NK-92 (cell line): ENCODE data around the gene OSBP2.
A peak's percentile ranks its signal among the peaks of the same experiment; 100 is the strongest.

Experiments
- DNase-seq: peaks from one replicate; lab custom pipeline; 2025; ENCODE audit not compliant: unreplicated experiment; lab: John Stamatoyannopoulos, UW

OSBP2 gene

GRCh38 chr22:30892731-30893221, 198.1 kb downstream of the OSBP2 start:
- DNase-seq: no peak

- DNase-seq: no peak
Measured at GRCh38 chr22:30893434-30894370, 199.0 kb downstream of the OSBP2 start.

GRCh38 chr22:30894371-30894740, 199.7 kb downstream of the OSBP2 start:
- DNase-seq: no peak

- no peak for DNase-seq
Measured at GRCh38 chr22:30902496-30903357, 208.1 kb downstream of the OSBP2 start.

GRCh38 chr22:30903876-30904460, 209.3 kb downstream of the OSBP2 start:
- no peak for DNase-seq

DNA sequence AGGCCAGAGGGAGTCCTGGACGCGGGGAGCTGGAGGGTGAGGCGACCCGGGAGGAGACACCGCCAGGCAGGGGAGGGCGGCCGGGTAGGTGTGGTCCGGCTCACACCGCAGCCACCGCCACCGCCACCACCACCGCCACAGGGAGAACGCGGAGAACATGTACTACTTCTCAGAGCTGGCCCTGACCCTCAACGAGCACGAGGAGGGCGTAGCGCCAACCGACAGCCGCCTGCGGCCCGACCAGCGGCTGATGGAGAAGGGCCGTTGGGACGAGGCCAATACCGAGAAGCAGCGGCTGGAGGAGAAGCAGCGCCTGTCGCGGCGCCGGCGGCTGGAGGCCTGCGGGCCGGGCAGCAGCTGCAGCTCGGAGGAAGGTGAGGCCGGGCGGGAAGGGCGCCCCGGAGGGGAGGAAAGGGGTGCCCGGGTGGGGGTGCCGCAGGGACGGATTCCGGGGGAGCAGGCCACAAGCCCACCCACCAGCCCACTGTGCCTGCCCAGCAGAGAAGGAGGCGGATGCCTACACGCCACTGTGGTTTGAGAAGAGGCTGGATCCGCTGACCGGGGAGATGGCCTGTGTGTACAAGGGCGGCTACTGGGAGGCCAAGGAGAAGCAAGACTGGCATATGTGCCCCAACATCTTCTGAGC, 211.1 kb downstream of the OSBP2 start:
- no peak for DNase-seq

DNA sequence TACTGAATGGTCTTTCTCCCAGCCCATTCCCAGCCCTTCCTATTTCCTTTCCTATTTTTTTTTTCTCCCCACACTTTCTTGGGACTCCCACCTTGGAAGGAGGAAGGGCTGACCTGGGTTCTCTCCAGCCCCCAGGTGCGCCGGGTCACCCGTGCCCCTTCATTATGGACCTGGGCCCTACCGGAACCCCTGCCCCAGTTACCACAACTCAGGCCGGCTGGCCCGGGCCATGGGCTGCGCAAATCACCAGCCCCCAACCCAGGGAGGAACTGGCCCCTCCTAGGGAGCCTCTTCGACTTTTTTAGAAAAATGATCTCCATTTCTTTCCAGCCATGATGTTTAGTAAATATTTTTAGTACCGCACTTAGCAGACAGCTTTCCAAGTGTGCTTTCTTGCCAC, 211.7 kb downstream of the OSBP2 start:
- DNase-seq: no peak

- no peak for DNase-seq
Measured at GRCh38 chr22:30906946-30907345, 212.3 kb downstream of the OSBP2 start.

- no peak for DNase-seq
Measured at GRCh38 chr22:30908051-30908461, 213.4 kb downstream of the OSBP2 start.

GRCh38 chr22:30909306-30909705, 214.6 kb downstream of the OSBP2 start:
- no peak for DNase-seq

DNA sequence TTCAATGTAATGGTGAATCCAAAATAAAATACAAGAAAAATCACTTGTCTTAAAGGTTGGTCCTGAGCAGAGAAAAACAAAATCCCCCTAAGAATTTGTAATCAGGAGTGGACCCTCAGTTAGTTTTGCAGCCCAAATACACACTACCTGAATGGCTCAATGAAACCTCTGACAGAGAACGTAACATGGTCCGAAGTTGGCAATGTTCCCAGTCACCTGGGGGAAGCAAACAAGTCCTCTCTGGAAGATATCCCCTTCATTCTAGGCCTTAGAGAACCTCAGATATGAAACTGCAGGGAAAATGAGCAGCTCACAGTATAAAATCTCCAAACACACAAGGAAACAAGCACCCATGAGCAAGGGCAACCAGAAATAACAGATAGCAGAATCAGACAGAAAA, 215.7 kb downstream of the OSBP2 start:
- DNase-seq: no peak

- no peak for DNase-seq
Measured at GRCh38 chr22:30918761-30919160, 224.1 kb downstream of the OSBP2 start.

DNA sequence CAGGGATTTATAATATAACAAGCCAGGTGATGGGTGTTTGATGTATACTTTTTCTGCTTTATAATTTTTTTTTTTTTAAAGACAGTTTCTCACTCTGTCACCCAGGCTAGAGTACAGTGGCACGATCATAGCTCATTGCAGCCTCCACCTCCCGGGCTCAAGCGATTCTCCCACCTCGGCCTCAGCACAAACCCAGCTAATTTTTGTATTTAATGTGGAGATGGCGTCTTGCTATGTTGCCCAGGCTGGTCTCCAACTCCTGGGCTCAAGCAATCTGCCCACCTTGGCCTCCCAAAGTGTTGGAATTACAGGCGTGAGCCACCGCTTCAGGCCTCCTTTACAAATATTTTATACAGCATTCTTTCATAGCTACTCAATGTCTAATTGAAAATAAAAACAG, 225.3 kb downstream of the OSBP2 start:
- no peak for DNase-seq

- peak; percentile 20 for DNase-seq
Measured at GRCh38 chr22:30920407-30920806, 225.7 kb downstream of the OSBP2 start.

DNA sequence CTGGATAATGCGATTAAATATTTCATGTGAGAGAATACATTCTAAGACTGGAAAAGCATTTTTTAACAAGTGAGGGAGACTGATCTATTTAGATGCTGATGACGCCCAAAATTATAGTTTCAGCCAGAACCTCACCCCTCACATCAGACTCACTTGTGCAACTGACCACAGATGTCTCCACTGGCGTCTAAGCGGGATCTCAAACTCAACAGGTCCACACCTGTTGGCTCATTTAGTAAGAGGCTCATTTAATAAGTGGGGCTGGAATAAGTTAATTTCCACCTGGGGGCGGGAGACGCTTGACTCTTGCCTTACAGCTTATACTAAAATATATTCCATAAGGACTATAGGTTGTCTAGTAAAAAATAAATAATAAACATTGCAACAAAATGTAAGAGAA, 226.4 kb downstream of the OSBP2 start:
- no peak for DNase-seq

- peak; percentile 14 for DNase-seq
Measured at GRCh38 chr22:30922151-30922611, 227.5 kb downstream of the OSBP2 start.

- no peak for DNase-seq
Measured at GRCh38 chr22:30923168-30923900, 228.7 kb downstream of the OSBP2 start.

GRCh38 chr22:30925667-30926066, 231.0 kb downstream of the OSBP2 start:
- DNase-seq: no peak

- DNase-seq: no peak
Measured at GRCh38 chr22:30926706-30927105, 232.0 kb downstream of the OSBP2 start.

- no peak for DNase-seq
Measured at GRCh38 chr22:30927806-30928205, 233.1 kb downstream of the OSBP2 start.
